ENCODE results near the gene NFIC. TPM values are rescaled to one million over a fixed set of nuclear protein-coding genes. Genes with fewer than 3 reads are reported as not detected.

The NFIC gene
- total RNA-seq, 1 donor from 2014 or later: 142 TPM

- no peak for TF ChIP-seq POLR2A (IDR thresholded peaks at IDR 0.05)
- TF ChIP-seq, protein P1, sequence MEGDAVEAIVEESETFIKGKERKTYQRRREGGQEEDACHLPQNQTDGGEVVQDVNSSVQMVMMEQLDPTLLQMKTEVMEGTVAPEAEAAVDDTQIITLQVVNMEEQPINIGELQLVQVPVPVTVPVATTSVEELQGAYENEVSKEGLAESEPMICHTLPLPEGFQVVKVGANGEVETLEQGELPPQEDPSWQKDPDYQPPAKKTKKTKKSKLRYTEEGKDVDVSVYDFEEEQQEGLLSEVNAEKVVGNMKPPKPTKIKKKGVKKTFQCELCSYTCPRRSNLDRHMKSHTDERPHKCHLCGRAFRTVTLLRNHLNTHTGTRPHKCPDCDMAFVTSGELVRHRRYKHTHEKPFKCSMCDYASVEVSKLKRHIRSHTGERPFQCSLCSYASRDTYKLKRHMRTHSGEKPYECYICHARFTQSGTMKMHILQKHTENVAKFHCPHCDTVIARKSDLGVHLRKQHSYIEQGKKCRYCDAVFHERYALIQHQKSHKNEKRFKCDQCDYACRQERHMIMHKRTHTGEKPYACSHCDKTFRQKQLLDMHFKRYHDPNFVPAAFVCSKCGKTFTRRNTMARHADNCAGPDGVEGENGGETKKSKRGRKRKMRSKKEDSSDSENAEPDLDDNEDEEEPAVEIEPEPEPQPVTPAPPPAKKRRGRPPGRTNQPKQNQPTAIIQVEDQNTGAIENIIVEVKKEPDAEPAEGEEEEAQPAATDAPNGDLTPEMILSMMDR (IDR thresholded peaks at IDR 0.05): peak; percentile 59 to 90 (median 87)
- no peak for DNase-seq (ENCODE audit: extremely low spot score in 2 of 2)
- Histone ChIP-seq H3K4me1 (peaks cover 15% of the 10 kb centered on the region), H3K9me3 (no peaks in the 10 kb centered on the region), H3K27me3 (no peaks in the 10 kb centered on the region), H3K4me3 (no peak overlapping the region), H3K27ac (no peak overlapping the region), H3K36me3 (no peaks in the 10 kb centered on the region)
- intact Hi-C loops (cut with DNase I): loop anchor here (2.0 to 5.0 kb wide), 2 partner anchors 150 to 167 kb away; no protein-coding TSS in a partner anchor
These were observed 105.7 kb downstream of the NFIC start for GRCh38 chr19:3471954-3472655.

GRCh38 chr19:3474010-3474409, 107.6 kb downstream of the NFIC start:
- no peaks in the 10 kb centered on the region for H3K36me3 ChIP-seq
- no peak for DNase-seq (ENCODE audit: extremely low spot score in 2 of 2)
- intact Hi-C loops (cut with DNase I): loop anchor here (5.0 kb wide), 1 partner anchor 152 kb away; no protein-coding TSS in a partner anchor
- TF ChIP-seq, protein P1 (IDR thresholded peaks at IDR 0.05): no peak
- TF ChIP-seq POLR2A (IDR thresholded peaks at IDR 0.05) (no peak), POLR2AphosphoS5 (IDR thresholded peaks at IDR 0.05; ENCODE audit: insufficient read depth in 1 of 2, low read depth in 1 of 2) (no peak)
- no peak overlapping the region for H3K4me3 ChIP-seq
- H3K9me3 ChIP-seq: no peaks in the 10 kb centered on the region
- H3K27me3 ChIP-seq: no peaks in the 10 kb centered on the region
- H3K27ac ChIP-seq: no peak overlapping the region
- peaks cover 8% of the 10 kb centered on the region for H3K4me1 ChIP-seq

GRCh38 chr19:3474614-3475013, 108.2 kb downstream of the NFIC start:
- Histone ChIP-seq H3K4me3 (no peak overlapping the region), H3K4me1 (peaks cover 8% of the 10 kb centered on the region), H3K36me3 (no peaks in the 10 kb centered on the region), H3K9me3 (no peaks in the 10 kb centered on the region), H3K27ac (no peak overlapping the region), H3K27me3 (no peaks in the 10 kb centered on the region)
- DNase-seq (ENCODE audit: extremely low spot score in 2 of 2): no peak
- no peak for TF ChIP-seq POLR2AphosphoS5 (IDR thresholded peaks at IDR 0.05; ENCODE audit: insufficient read depth in 1 of 2, low read depth in 1 of 2)
- TF ChIP-seq, protein P1 (IDR thresholded peaks at IDR 0.05): no peak
- no peak for TF ChIP-seq POLR2A (IDR thresholded peaks at IDR 0.05)
- intact Hi-C loops (cut with DNase I): loop anchor here (5.0 kb wide), 2 partner anchors 152 to 403 kb away; no protein-coding TSS in a partner anchor

GRCh38 chr19:3475449-3475848, 109.1 kb downstream of the NFIC start:
- no peaks in the 10 kb centered on the region for H3K36me3 ChIP-seq
- intact Hi-C loops (cut with DNase I): loop anchor here (5.0 kb wide), 1 partner anchor 402 kb away; no protein-coding TSS in a partner anchor
- no peak overlapping the region for H3K4me3 ChIP-seq
- TF ChIP-seq POLR2AphosphoS5 (IDR thresholded peaks at IDR 0.05; ENCODE audit: insufficient read depth in 1 of 2, low read depth in 1 of 2) (no peak), POLR2A (IDR thresholded peaks at IDR 0.05) (no peak)
- TF ChIP-seq, protein P1 (IDR thresholded peaks at IDR 0.05): no peak
- DNase-seq (ENCODE audit: extremely low spot score in 2 of 2): no peak
- peaks cover 8% of the 10 kb centered on the region for H3K4me1 ChIP-seq
- H3K9me3 ChIP-seq: no peaks in the 10 kb centered on the region
- H3K27ac ChIP-seq: no peak overlapping the region
- no peaks in the 10 kb centered on the region for H3K27me3 ChIP-seq

GRCh38 chr19:3476830-3477229, 110.4 kb downstream of the NFIC start:
- intact Hi-C loops (cut with DNase I): loop anchor here (5.0 kb wide), 1 partner anchor 400 kb away; no protein-coding TSS in a partner anchor

More at GRCh38 chr19:3476830-3477229, 110.4 kb downstream of the NFIC start:
- Histone ChIP-seq H3K27me3 (no peaks in the 10 kb centered on the region), H3K27ac (no peak overlapping the region), H3K9me3 (no peaks in the 10 kb centered on the region), H3K4me3 (no peak overlapping the region), H3K36me3 (no peaks in the 10 kb centered on the region), H3K4me1 (no peaks in the 10 kb centered on the region)
- DNase-seq (ENCODE audit: extremely low spot score in 2 of 2): no peak
- TF ChIP-seq, protein P1 (IDR thresholded peaks at IDR 0.05): no peak
- no peak for TF ChIP-seq POLR2A (IDR thresholded peaks at IDR 0.05)
- no peak for TF ChIP-seq POLR2AphosphoS5 (IDR thresholded peaks at IDR 0.05; ENCODE audit: insufficient read depth in 1 of 2, low read depth in 1 of 2)
